Spleen (tissue), 7 donors: Measurements from ENCODE around the gene MLYCD.

Experiments
- POLR2A ChIP-seq, 3 donors: fragments of 450-650 bp; IDR thresholded peaks; one replicate each; pipeline ENCODE4 v1.5.1; 2017; ENCODE audit warnings: antibody characterized with exemption in 3 of 3, mild to moderate bottlenecking in 1 of 3
- POLR2AphosphoS5 ChIP-seq, 3 donors: sonication (generic); formaldehyde crosslinking; IDR thresholded peaks; one replicate each; pipeline ENCODE4 v1.5.1; 2017; ENCODE audit warnings: antibody characterized with exemption in 3 of 3
- TF ChIP-seq, protein P1 (sequence below), 11 experiments: fragments of 200-600 bp in 7 of 11; fragments of 450-650 bp in 4 of 11; sonication (generic) in 4 of 11; IDR thresholded peaks in 8 of 11; conservative IDR thresholded peaks in 3 of 11; 1 replicate in 7 of 11; 2 replicates in 4 of 11; pipeline versions ENCODE4 v1.4.0 to v1.8.0; 2016 to 2021; ENCODE audit warnings: antibody characterized with exemption in 11 of 11, inconsistent platforms in 4 of 11, mild to moderate bottlenecking in 1 of 11
- donor health status: DM: no; HTN: no; CAD: no; lungs with moderate emphysema.
- donor health status: DM: no; HTN: no; CAD: no.
- donor health status: DM: no; HTN: no; CAD: no.

DNA sequence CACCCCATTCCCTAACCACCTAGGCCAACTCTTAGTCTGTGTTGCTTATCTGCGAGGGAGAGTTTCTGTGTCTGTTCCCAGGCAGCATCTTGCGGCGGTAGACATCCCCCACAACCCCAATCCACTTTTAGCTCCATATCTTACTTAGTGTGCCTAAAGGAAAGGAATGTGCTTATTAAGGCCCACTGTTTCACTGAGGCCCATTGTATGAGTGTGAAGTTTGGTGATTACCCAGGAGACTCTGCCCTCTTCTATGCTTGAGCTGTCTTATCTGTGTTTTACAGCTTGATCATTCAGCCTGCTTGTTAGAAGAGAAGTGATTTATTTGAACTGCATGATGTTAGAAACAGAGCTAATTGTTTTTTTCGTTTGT lies 10.3 kb upstream of the MLYCD start:
- TF ChIP-seq, protein P1, sequence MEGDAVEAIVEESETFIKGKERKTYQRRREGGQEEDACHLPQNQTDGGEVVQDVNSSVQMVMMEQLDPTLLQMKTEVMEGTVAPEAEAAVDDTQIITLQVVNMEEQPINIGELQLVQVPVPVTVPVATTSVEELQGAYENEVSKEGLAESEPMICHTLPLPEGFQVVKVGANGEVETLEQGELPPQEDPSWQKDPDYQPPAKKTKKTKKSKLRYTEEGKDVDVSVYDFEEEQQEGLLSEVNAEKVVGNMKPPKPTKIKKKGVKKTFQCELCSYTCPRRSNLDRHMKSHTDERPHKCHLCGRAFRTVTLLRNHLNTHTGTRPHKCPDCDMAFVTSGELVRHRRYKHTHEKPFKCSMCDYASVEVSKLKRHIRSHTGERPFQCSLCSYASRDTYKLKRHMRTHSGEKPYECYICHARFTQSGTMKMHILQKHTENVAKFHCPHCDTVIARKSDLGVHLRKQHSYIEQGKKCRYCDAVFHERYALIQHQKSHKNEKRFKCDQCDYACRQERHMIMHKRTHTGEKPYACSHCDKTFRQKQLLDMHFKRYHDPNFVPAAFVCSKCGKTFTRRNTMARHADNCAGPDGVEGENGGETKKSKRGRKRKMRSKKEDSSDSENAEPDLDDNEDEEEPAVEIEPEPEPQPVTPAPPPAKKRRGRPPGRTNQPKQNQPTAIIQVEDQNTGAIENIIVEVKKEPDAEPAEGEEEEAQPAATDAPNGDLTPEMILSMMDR (IDR thresholded peaks at IDR 0.05 in 8 of 11, conservative IDR thresholded peaks at IDR 0.05 in 3 of 11): no peak
- no peak for TF ChIP-seq POLR2A (IDR thresholded peaks at IDR 0.05)
- TF ChIP-seq POLR2AphosphoS5 (IDR thresholded peaks at IDR 0.05): no peak
